Measurements from ENCODE around the gene SLC37A3. TPM values are rescaled to one million over a fixed set of nuclear protein-coding genes. Genes with fewer than 3 reads are reported as not detected.

The SLC37A3 gene
- total RNA-seq, 1 experiment from 2014 or later: 52.7 TPM

- Histone ChIP-seq H3K56ac (ENCODE audit: insufficient read length, low read depth, low read length) (no peak overlapping the region), H3K23ac (ENCODE audit: insufficient read length, low read depth, low read length) (no peak overlapping the region), H3K27me3 (ENCODE audit: insufficient read depth, low read length) (no peaks in the 10 kb centered on the region), H4K20me1 (ENCODE audit: control insufficient read depth, insufficient read depth, insufficient read length) (no peaks in the 10 kb centered on the region), H2BK120ac (ENCODE audit: low read depth, low read length, poor library complexity, severe bottlenecking) (no peak overlapping the region), H2BK15ac (ENCODE audit: low read depth, low read length) (no peak overlapping the region), H3K27ac (ENCODE audit: insufficient read length, low read depth, low read length) (no peak overlapping the region), H4K5ac (ENCODE audit: insufficient read length, low read depth, low read length) (no peak overlapping the region), H4K91ac (ENCODE audit: insufficient read length, low read depth, low read length) (no peak overlapping the region), H3T11ph (ENCODE audit: low read length) (no peak overlapping the region), H3K4me2 (ENCODE audit: insufficient read depth, insufficient read length, low read length) (no peak overlapping the region), H3K4ac (ENCODE audit: low read depth, low read length) (no peak overlapping the region), H2AFZ (ENCODE audit: low read length) (no peak overlapping the region), H3K4me1 (ENCODE audit: insufficient read depth, low read length) (no peaks in the 10 kb centered on the region), H3K79me1 (ENCODE audit: insufficient read depth, low read depth, low read length, poor library complexity, severe bottlenecking) (no peaks in the 10 kb centered on the region), H2AK5ac (ENCODE audit: insufficient read length, low read length) (no peak overlapping the region), H3K79me2 (ENCODE audit: insufficient read depth, low read length) (no peaks in the 10 kb centered on the region), H3K9me3 (ENCODE audit: control insufficient read depth, low read depth, low read length) (no peaks in the 10 kb centered on the region), H4K8ac (replicated peaks; ENCODE audit: insufficient read length, low read depth, low read length) (no peak overlapping the region), H3K23me2 (ENCODE audit: insufficient read length, low read depth, low read length, poor library complexity, severe bottlenecking) (no peaks in the 10 kb centered on the region), H3K9ac (ENCODE audit: extremely low read depth, insufficient read length, low read length) (no peak overlapping the region), H2BK20ac (ENCODE audit: low read depth, low read length, poor library complexity, severe bottlenecking) (no peak overlapping the region), H3K18ac (ENCODE audit: insufficient read length, low read depth, low read length) (no peak overlapping the region), H2BK5ac (ENCODE audit: insufficient read length, low read length) (no peak overlapping the region), H2BK12ac (ENCODE audit: insufficient read length, low read depth, low read length) (no peak overlapping the region), H3K14ac (ENCODE audit: insufficient read depth, low read length) (no peak overlapping the region)
- WGBS (ENCODE audit: extremely low coverage, insufficient read length, low lambda C conversion rate): no CpG with 5 or more reads among the region's 13 CpGs
- Mint-ChIP-seq H3K27me3 (ENCODE audit: low read depth) (no peaks in the 10 kb centered on the region), H3K36me3 (ENCODE audit: insufficient read depth in 1 of 3, low read depth in 3 of 3) (no peaks in the 10 kb centered on the region), H3K4me1 (peaks cover 0 to 3% of the 10 kb centered on the region in 2 experiments; a peak in 1 of 4 replicates), H3K27ac (no peak overlapping the region), H3K9me3 (no peaks in the 10 kb centered on the region), H3K4me3 (no peak overlapping the region)
- TF ChIP-seq, protein P1, sequence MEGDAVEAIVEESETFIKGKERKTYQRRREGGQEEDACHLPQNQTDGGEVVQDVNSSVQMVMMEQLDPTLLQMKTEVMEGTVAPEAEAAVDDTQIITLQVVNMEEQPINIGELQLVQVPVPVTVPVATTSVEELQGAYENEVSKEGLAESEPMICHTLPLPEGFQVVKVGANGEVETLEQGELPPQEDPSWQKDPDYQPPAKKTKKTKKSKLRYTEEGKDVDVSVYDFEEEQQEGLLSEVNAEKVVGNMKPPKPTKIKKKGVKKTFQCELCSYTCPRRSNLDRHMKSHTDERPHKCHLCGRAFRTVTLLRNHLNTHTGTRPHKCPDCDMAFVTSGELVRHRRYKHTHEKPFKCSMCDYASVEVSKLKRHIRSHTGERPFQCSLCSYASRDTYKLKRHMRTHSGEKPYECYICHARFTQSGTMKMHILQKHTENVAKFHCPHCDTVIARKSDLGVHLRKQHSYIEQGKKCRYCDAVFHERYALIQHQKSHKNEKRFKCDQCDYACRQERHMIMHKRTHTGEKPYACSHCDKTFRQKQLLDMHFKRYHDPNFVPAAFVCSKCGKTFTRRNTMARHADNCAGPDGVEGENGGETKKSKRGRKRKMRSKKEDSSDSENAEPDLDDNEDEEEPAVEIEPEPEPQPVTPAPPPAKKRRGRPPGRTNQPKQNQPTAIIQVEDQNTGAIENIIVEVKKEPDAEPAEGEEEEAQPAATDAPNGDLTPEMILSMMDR (conservative IDR thresholded peaks at IDR 0.05): no peak
- DNase-seq: no peak
These were observed 97.8 kb downstream of the SLC37A3 start for GRCh38 chr7:140300243-140301136.

Measured in H9 (cell line).